NCI-H82 treated with DMSO at 0.1 percent for 48 hours (cell line): Measurements from ENCODE around the gene STARD13.

Experiments used
- DNase-seq: peaks from one replicate; lab custom pipeline; 2025; ENCODE audit not compliant: unreplicated experiment; lab: John Stamatoyannopoulos, UW

STARD13 gene

GRCh38 chr13:33229446-33230177 lies 55.9 kb downstream of the STARD13 start:
- DNase-seq, result no peak

GRCh38 chr13:33228648-33229445 lies 56.7 kb downstream of the STARD13 start:
- DNase-seq, result peak; percentile 45

- DNase-seq, result no peak
These were observed 57.5 kb downstream of the STARD13 start for GRCh38 chr13:33227927-33228647.

- no peak for DNase-seq
These were observed 60.9 kb downstream of the STARD13 start for GRCh38 chr13:33224686-33225085.

GRCh38 chr13:33224191-33224590 lies 61.4 kb downstream of the STARD13 start:
- DNase-seq, result no peak

- DNase-seq, result no peak
These were observed 65.6 kb downstream of the STARD13 start for GRCh38 chr13:33219926-33220325.

- DNase-seq, result no peak
These were observed 67.1 kb downstream of the STARD13 start for GRCh38 chr13:33218426-33218825.

GRCh38 chr13:33218020-33218419 lies 67.5 kb downstream of the STARD13 start:
- no peak for DNase-seq

GRCh38 chr13:33217256-33217655 lies 68.3 kb downstream of the STARD13 start:
- no peak for DNase-seq

- peak; percentile 80 for DNase-seq
These were observed 71.8 kb downstream of the STARD13 start for GRCh38 chr13:33213797-33214196.

GRCh38 chr13:33213024-33213768 lies 72.4 kb downstream of the STARD13 start:
- no peak for DNase-seq

- no peak for DNase-seq
These were observed 73.2 kb downstream of the STARD13 start for GRCh38 chr13:33212396-33212795.

- DNase-seq, result no peak
These were observed 75.5 kb downstream of the STARD13 start for GRCh38 chr13:33210090-33210489.

GRCh38 chr13:33208290-33209220 lies 77.0 kb downstream of the STARD13 start:
- DNase-seq, result no peak

GRCh38 chr13:33207615-33207961 lies 78.0 kb downstream of the STARD13 start:
- peak; percentile 53 for DNase-seq

- DNase-seq, result no peak
These were observed 78.5 kb downstream of the STARD13 start for GRCh38 chr13:33206945-33207614.

GRCh38 chr13:33206425-33206824 lies 79.1 kb downstream of the STARD13 start:
- no peak for DNase-seq

GRCh38 chr13:33205804-33206221 lies 79.7 kb downstream of the STARD13 start:
- DNase-seq, result peak; percentile 25

- no peak for DNase-seq
These were observed 80.3 kb downstream of the STARD13 start for GRCh38 chr13:33205224-33205623.
